ES-I3 (cell line): ENCODE measurements around the gene KIF16B.
A peak's percentile ranks its signal among the peaks of the same experiment; 100 is the strongest.

Experiments
- H3K36me3 ChIP-seq: 2 replicates; pipeline ENCODE4 v1.6.1; 2013; ENCODE audit warnings: mild to moderate bottlenecking, low read length, control low read depth, moderate library complexity; ENCODE audit not compliant: insufficient read depth
- H3K4me1 ChIP-seq: 2 replicates; pipeline ENCODE4 v1.6.1; 2013; ENCODE audit warnings: mild to moderate bottlenecking, control low read depth, low read length; ENCODE audit not compliant: insufficient read depth
- H3K9ac ChIP-seq: 2 replicates; pipeline ENCODE4 v1.6.1; 2013; ENCODE audit warnings: low read depth, mild to moderate bottlenecking, low read length, moderate library complexity
- H3K9me3 ChIP-seq: 2 replicates; pipeline ENCODE4 v1.6.1; 2013; ENCODE audit warnings: mild to moderate bottlenecking, low read length, moderate library complexity; ENCODE audit not compliant: control insufficient read depth, insufficient read depth

KIF16B gene, protein sequence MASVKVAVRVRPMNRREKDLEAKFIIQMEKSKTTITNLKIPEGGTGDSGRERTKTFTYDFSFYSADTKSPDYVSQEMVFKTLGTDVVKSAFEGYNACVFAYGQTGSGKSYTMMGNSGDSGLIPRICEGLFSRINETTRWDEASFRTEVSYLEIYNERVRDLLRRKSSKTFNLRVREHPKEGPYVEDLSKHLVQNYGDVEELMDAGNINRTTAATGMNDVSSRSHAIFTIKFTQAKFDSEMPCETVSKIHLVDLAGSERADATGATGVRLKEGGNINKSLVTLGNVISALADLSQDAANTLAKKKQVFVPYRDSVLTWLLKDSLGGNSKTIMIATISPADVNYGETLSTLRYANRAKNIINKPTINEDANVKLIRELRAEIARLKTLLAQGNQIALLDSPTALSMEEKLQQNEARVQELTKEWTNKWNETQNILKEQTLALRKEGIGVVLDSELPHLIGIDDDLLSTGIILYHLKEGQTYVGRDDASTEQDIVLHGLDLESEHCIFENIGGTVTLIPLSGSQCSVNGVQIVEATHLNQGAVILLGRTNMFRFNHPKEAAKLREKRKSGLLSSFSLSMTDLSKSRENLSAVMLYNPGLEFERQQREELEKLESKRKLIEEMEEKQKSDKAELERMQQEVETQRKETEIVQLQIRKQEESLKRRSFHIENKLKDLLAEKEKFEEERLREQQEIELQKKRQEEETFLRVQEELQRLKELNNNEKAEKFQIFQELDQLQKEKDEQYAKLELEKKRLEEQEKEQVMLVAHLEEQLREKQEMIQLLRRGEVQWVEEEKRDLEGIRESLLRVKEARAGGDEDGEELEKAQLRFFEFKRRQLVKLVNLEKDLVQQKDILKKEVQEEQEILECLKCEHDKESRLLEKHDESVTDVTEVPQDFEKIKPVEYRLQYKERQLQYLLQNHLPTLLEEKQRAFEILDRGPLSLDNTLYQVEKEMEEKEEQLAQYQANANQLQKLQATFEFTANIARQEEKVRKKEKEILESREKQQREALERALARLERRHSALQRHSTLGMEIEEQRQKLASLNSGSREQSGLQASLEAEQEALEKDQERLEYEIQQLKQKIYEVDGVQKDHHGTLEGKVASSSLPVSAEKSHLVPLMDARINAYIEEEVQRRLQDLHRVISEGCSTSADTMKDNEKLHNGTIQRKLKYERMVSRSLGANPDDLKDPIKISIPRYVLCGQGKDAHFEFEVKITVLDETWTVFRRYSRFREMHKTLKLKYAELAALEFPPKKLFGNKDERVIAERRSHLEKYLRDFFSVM (N-terminal part only)

DNA sequence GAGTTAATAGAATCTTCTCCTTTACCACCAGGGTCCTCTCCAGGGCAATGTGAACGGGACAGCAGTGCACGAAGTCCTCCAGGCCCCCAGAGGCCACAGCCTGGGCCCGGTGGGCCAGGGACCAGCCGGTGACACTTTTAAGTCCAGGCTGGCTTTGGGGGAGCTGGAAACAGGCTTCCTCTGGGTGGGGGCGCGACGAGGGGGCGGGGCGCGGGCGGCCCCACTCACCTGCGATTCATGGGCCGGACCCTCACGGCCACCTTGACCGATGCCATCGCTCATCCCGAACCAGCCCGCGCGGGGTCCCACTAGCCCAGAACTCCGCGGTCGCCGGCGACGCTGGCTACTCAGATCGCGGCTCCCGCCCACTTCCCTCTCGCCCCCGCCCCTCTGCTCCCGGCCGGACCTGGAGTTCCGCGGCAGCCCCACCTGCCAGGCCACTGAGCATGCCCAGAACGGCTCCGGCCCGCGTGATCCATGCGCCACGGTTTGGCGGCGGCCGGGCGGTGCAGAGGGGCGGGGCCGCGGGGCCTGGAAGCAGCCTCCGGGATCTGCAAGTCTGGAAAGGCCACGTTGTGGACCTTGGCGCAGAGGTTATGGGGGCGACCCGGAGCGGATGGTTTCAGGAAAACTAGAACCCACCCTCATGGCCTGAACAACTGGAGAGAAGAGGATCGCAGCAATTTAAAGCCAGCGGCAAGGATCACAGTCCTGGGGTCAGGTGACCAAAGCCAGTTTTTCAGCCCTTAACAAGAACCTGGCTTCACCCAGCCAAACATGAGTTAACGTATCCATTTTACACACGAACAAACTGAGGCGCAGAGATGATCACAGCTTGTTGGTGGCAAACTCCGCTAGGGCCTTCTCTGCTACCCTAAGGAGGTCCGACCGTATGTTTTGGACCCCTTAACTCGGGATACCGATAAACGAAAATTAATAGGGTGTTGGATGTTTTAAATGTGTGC lies at the start of gene KIF16B:
Gene KIF16B (minus strand): TSS at position 448 of the 965 bp plus-strand sequence. CDS start 173 bp downstream, at position 275.
- no peaks in the 10 kb centered on the region for H3K36me3 ChIP-seq
- H3K4me1 ChIP-seq: no peaks in the 10 kb centered on the region
- no peaks in the 10 kb centered on the region for H3K9me3 ChIP-seq
- H3K9ac ChIP-seq: peak within 1 kb of the TSS; percentile 72

DNA sequence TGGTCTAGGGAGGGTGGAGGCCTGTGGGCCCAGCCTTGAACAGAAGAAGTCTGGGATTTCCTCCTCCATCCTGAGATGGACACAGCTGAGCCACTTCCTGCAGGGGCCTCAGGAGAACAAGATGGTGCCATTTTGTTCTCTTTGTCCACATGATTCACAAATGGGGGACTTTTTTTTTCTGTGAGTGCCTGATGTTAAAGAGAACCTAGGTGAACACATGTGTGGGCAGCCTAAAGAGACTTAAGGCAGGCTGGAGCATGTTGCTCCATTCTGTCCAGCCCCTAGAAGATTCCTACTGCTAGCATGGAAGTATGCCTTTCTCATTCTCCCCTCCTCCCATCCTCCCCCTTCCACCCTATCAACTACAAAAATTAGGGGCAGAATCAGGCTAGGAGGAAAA lies 49.3 kb upstream of the KIF16B start:
- Histone ChIP-seq H3K4me1 (no peaks in the 10 kb centered on the region), H3K36me3 (no peaks in the 10 kb centered on the region), H3K9me3 (no peaks in the 10 kb centered on the region; the same call in 1 of the 2 replicates), H3K9ac (no peak overlapping the region)

DNA sequence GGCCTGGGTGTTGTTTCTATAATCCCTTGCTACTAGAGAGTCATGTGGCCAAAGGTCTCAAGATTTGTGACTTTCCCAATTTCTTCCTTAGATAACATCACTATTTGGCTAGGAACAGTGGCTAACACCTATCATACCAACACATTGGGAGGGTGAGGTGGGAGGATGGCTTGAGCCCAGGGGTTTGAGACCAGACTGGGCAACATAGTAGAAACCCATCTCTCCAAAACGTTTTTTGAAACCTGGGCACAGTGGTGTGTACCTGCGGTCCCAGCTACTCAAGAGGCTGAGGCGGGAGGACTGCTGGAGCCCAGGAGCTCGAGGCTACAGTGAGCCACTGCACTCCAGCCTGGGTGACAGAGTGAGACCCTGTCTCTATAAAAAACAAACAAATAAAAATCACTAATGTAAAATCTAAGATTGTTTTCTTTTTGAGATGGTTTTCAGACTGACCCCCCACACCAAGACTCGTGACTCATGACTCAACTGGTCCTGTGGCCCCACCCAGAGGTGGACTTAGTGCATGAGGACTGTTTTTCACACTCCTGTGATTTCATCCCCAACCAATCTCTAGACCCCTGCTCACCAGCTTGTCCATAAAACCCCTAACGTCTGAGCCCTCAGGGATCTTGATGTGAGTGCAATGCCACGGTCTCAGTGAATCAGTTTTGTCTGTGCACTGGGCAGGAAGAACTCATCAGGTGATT lies 48.3 kb upstream of the KIF16B start:
- no peaks in the 10 kb centered on the region for H3K4me1 ChIP-seq
- H3K9ac ChIP-seq: no peak overlapping the region
- no peaks in the 10 kb centered on the region for H3K36me3 ChIP-seq
- H3K9me3 ChIP-seq: no peaks in the 10 kb centered on the region; the same call in 1 of the 2 replicates

DNA sequence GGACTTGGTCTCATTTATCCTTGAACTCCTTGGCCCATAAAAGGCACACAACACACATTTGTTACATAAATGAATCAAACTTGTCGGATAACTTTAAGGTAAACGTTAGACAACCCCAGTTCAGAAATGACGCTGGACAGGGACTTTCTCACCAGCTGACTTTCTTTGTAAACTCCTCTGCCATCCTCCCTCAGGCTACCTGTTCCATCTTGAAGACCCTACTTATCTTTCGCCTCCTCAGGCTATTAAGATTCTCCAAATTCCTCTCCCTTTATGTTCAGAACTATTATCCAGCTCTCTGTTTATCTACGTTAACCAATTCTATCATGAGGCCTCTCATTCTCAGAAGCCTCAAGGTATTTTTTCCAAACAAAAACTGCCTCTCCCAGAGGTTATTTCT lies 47.7 kb upstream of the KIF16B start:
- no peaks in the 10 kb centered on the region for H3K36me3 ChIP-seq
- no peak overlapping the region for H3K9ac ChIP-seq
- no peaks in the 10 kb centered on the region for H3K4me1 ChIP-seq
- no peaks in the 10 kb centered on the region; the same call in 1 of the 2 replicates for H3K9me3 ChIP-seq

DNA sequence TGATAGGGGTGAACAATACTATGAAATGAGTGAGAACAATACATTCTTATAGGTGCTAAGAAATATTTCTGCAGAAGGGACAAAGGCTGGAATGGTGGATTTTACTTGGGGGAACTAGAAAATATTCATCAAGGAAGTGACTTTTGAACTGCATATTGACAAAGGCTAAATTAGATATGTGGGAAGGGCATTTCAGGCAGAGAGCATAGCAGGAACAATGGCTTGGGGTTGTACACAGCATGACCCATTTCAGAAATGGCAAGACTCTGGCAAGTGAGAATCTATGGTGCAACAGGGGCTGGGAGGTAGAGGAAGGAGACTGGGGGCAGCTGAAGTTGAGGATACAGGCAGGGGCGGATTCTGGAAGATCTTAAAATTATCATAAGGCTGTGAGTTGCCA lies 46.7 kb upstream of the KIF16B start:
- Histone ChIP-seq H3K9me3 (no peaks in the 10 kb centered on the region; the same call in 1 of the 2 replicates), H3K9ac (no peak overlapping the region), H3K4me1 (no peaks in the 10 kb centered on the region), H3K36me3 (no peaks in the 10 kb centered on the region)

DNA sequence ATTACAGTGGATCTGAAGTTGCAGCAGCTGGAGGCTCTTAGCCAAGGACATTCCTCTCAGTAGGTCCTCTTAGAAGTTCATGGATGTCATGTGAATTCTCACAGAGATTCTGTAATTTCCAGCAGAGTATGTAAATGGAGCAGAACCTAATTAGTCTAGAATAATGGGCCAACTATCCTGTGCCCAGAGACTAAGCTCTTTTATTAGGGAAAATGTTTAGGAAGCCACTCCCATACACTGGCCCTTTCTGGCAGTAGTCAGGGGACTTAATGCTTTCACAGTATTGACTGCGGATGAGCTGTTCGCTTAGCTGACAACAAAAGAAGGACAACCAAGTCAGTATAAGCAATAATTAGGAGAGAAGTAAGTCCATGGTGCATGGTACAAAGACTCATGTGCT lies 43.8 kb upstream of the KIF16B start:
- Histone ChIP-seq H3K9me3 (no peaks in the 10 kb centered on the region; the same call in 1 of the 2 replicates), H3K9ac (no peak overlapping the region), H3K4me1 (no peaks in the 10 kb centered on the region), H3K36me3 (no peaks in the 10 kb centered on the region)

DNA sequence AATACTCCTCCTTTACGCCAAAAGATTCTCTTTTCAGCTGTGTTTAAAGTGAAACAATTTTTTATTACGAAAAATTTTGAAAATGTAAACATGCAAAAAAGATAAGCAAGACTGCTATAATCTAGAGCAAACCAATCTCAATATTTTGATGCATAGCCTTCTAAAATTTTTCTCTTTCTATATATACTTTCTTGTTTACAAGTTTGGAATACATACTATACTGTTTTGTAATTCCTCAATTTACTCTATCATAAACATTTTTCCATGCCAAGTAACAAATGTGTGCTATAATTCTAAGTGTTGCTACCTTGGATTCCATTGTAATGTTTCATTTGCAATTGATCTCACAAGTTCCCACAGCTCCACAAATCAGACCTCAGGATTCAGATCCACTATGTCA lies 43.1 kb upstream of the KIF16B start:
- Histone ChIP-seq H3K9ac (no peak overlapping the region), H3K36me3 (no peaks in the 10 kb centered on the region), H3K4me1 (no peaks in the 10 kb centered on the region), H3K9me3 (no peaks in the 10 kb centered on the region; the same call in 1 of the 2 replicates)

DNA sequence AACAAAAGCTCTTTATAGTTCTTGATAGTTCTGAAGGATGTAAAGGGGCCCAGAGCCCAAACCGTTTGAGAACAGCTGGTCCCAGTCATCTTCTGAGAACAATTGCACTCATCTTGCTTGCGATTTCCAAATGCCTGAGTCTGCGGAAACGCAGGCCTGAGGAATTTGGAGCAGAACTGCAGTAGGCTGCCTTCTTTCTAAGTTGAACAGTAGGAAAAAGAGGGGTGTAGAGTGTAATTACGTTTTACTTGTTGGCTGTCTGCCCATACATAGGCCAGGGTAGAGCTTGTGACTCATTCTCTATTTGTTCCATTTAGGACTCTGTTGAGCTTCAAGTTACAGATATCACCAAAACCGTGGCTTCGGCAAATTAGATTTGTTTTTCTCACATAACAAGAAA lies 42.0 kb upstream of the KIF16B start:
- H3K4me1 ChIP-seq: no peaks in the 10 kb centered on the region
- no peaks in the 10 kb centered on the region for H3K36me3 ChIP-seq
- H3K9me3 ChIP-seq: no peaks in the 10 kb centered on the region; the same call in 1 of the 2 replicates
- H3K9ac ChIP-seq: no peak overlapping the region

DNA sequence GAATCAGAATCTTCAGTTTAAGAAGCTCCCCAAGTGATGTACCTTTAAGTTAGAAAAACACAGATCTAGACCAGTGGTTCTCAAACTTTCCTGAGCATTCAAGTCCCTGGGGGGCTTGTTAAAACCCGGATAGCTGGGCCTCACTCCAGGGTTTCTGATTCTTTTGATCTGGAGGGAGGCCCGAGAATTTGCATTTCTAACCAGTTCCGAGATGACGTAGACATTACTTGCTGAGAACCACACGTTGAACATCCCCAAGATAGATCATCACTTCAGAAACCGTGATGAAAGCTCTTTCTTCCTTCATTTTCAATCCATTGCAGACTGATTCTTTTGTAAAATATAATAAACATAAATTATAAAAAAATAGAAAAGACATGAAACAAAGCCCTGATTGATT lies 40.7 kb upstream of the KIF16B start:
- Histone ChIP-seq H3K9me3 (no peaks in the 10 kb centered on the region; the same call in 1 of the 2 replicates), H3K9ac (no peak overlapping the region), H3K4me1 (no peaks in the 10 kb centered on the region), H3K36me3 (no peaks in the 10 kb centered on the region)

DNA sequence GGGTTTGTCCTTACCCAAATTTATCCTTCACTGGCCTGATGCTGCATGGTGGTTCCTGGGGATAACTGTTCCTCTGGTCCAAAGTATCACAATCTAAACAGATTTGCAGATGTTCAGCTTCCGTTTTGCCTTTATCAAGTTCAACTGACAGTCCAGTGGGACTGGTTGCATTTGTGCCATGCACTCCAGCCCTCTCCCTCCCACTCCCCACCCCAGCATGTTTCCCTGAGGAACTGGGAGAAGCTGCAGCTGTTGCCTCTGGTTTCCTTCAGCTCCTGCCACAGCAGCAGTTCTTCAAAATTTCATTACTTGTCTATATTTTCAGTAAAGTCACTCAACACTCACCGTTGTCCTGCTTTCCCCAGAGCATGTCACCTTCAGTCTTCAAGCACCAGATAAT lies 39.5 kb upstream of the KIF16B start:
- H3K9me3 ChIP-seq: no peaks in the 10 kb centered on the region; the same call in 1 of the 2 replicates

DNA sequence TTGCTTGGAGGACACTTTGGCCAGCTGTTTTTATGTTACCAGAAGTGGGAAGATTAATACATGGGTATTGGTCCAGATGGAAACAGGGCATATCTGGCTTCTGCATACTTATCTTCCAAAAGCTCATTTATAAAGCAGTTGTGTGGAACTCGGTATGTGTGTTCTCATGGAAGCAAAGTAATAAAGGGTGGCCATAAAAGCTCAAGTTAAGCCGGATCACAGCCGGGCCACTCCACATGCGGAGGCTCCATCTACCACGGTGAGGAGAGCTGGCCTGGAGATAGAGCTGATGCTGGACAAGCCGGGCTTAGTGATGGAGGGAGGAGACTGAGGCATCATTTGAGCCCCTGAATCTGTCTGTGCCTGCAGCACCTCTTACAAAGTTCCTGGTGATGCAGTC lies 38.6 kb upstream of the KIF16B start:
- H3K9me3 ChIP-seq: no peaks in the 10 kb centered on the region

More for the DNA sequence above, 39.5 kb upstream of the KIF16B start:
- no peaks in the 10 kb centered on the region for H3K36me3 ChIP-seq
- no peak overlapping the region for H3K9ac ChIP-seq
- H3K4me1 ChIP-seq: no peaks in the 10 kb centered on the region

DNA sequence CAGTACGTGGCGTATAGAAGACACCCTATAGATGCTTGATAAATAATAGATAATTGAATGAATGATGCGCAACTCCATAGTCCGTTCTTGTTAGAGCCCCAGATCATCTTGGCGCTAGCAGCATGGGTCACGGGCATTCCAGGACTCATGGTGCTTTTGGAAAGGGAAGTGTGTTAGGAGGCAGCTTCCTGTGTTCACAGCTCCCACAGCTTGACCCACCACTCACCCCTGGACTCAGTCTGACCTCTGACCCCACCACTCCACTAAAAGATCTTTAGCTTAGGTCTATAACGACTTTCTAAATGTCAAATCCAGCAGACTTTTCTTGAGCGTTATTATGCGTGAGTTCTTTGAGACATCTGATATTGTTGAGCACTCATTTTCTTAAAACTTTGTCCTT lies 35.8 kb upstream of the KIF16B start:
- H3K36me3 ChIP-seq: no peaks in the 10 kb centered on the region
- no peaks in the 10 kb centered on the region for H3K4me1 ChIP-seq
- no peaks in the 10 kb centered on the region for H3K9me3 ChIP-seq
- H3K9ac ChIP-seq: no peak overlapping the region

More for the DNA sequence above, 38.6 kb upstream of the KIF16B start:
- H3K9ac ChIP-seq: no peak overlapping the region
- no peaks in the 10 kb centered on the region for H3K4me1 ChIP-seq
- no peaks in the 10 kb centered on the region for H3K36me3 ChIP-seq

DNA sequence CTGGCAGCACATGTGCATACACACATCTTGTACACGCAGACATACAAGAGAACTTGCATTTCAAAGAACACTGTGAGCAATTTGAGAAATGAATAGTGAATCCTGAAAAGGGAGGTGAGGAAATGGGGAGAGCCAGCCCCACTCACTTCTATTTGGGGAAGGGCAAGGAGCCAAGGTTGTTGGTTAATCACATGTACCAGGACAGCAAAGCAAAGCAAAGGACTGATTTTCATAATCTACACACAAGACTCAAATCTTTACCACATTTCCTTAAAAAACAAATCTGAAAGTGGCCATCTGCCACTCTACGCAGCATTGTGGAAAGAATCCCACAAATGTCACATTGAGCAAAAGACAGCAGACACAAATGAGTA lies 35.0 kb upstream of the KIF16B start:
- Histone ChIP-seq H3K9me3 (no peaks in the 10 kb centered on the region), H3K9ac (no peak overlapping the region), H3K36me3 (no peaks in the 10 kb centered on the region), H3K4me1 (no peaks in the 10 kb centered on the region)
